Measurements from ENCODE around the gene NEURL1. TPM values are rescaled to one million over a fixed set of nuclear protein-coding genes. Genes with fewer than 3 reads are reported as not detected.

NEURL1 gene
- total RNA-seq, 1 donor from 2014 or later, result 4.2 TPM

- Histone ChIP-seq H3K4me1 (peaks cover 29% of the 10 kb centered on the region), H3K27ac (peak overlapping the region; percentile 76), H3K9me3 (no peaks in the 10 kb centered on the region), H3K4me3 (no peak overlapping the region), H3K27me3 (no peaks in the 10 kb centered on the region), H3K36me3 (peaks cover 0 to 61% of the 10 kb centered on the region in 2 donors)
- no peak for TF ChIP-seq POLR2A (IDR thresholded peaks at IDR 0.05)
- no peak for DNase-seq (ENCODE audit: extremely low spot score in 2 of 2)
- intact Hi-C loops (cut with DNase I), result no loop called here
These were observed 116.0 kb downstream of the NEURL1 start for GRCh38 chr10:103609231-103610082.

- TF ChIP-seq POLR2A (IDR thresholded peaks at IDR 0.05), result no peak
- TF ChIP-seq, protein P1, sequence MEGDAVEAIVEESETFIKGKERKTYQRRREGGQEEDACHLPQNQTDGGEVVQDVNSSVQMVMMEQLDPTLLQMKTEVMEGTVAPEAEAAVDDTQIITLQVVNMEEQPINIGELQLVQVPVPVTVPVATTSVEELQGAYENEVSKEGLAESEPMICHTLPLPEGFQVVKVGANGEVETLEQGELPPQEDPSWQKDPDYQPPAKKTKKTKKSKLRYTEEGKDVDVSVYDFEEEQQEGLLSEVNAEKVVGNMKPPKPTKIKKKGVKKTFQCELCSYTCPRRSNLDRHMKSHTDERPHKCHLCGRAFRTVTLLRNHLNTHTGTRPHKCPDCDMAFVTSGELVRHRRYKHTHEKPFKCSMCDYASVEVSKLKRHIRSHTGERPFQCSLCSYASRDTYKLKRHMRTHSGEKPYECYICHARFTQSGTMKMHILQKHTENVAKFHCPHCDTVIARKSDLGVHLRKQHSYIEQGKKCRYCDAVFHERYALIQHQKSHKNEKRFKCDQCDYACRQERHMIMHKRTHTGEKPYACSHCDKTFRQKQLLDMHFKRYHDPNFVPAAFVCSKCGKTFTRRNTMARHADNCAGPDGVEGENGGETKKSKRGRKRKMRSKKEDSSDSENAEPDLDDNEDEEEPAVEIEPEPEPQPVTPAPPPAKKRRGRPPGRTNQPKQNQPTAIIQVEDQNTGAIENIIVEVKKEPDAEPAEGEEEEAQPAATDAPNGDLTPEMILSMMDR (IDR thresholded peaks at IDR 0.05), result no peak
- TF ChIP-seq POLR2AphosphoS5 (IDR thresholded peaks at IDR 0.05; ENCODE audit: insufficient read depth in 1 of 2, low read depth in 1 of 2), result no peak
- intact Hi-C loops (cut with DNase I), result no loop called here
- H3K4me1 ChIP-seq, result peaks cover 36% of the 10 kb centered on the region
- peaks cover 0 to 55% of the 10 kb centered on the region in 2 donors for H3K36me3 ChIP-seq
- DNase-seq (ENCODE audit: extremely low spot score in 2 of 2), result no peak
- H3K4me3 ChIP-seq, result no peak overlapping the region
- peak overlapping the region; percentile 76 for H3K27ac ChIP-seq
- no peaks in the 10 kb centered on the region for H3K9me3 ChIP-seq
- H3K27me3 ChIP-seq, result no peaks in the 10 kb centered on the region
These were observed 116.6 kb downstream of the NEURL1 start for GRCh38 chr10:103610083-103610472.

DNA sequence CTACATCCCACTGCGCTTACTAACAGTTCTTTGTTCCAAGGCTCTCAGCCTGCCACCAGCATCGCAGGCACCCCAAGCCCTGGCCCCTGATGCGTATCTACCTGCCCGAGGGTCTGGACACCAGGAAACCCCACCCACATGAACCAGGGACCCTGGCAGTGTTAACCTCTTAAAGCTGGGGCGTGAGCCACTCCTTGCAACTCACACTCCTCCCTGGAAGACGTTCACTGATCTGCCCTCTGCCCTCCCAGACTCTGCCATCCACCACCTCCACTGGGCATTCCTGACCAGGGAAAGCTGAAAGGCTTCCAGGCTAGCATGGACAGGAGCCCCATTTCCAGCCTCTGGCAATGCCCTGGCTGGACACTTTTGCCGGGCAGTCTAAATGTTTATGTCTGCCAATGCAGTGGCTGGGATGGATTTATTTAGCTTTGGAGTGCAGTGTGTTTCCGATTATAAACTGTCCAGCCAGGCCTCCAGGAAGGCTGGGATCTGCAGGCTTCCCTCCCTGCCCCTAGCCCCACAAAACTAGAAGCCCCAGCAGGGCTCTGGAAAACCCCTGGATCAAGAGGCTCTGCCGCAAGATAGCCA, 117.5 kb downstream of the NEURL1 start:
- Histone ChIP-seq H3K9me3 (no peaks in the 10 kb centered on the region), H3K27ac (peak overlapping the region; percentile 76), H3K27me3 (no peaks in the 10 kb centered on the region), H3K4me1 (peaks cover 36% of the 10 kb centered on the region), H3K36me3 (peaks cover 0 to 54% of the 10 kb centered on the region in 2 donors), H3K4me3 (no peak overlapping the region)
- no peak for DNase-seq (ENCODE audit: extremely low spot score in 2 of 2)
- intact Hi-C loops (cut with DNase I), result no loop called here
- TF ChIP-seq, protein P1 (IDR thresholded peaks at IDR 0.05), result no peak
- no peak for TF ChIP-seq POLR2AphosphoS5 (IDR thresholded peaks at IDR 0.05; ENCODE audit: insufficient read depth in 1 of 2, low read depth in 1 of 2)
- no peak for TF ChIP-seq POLR2A (IDR thresholded peaks at IDR 0.05)

DNA sequence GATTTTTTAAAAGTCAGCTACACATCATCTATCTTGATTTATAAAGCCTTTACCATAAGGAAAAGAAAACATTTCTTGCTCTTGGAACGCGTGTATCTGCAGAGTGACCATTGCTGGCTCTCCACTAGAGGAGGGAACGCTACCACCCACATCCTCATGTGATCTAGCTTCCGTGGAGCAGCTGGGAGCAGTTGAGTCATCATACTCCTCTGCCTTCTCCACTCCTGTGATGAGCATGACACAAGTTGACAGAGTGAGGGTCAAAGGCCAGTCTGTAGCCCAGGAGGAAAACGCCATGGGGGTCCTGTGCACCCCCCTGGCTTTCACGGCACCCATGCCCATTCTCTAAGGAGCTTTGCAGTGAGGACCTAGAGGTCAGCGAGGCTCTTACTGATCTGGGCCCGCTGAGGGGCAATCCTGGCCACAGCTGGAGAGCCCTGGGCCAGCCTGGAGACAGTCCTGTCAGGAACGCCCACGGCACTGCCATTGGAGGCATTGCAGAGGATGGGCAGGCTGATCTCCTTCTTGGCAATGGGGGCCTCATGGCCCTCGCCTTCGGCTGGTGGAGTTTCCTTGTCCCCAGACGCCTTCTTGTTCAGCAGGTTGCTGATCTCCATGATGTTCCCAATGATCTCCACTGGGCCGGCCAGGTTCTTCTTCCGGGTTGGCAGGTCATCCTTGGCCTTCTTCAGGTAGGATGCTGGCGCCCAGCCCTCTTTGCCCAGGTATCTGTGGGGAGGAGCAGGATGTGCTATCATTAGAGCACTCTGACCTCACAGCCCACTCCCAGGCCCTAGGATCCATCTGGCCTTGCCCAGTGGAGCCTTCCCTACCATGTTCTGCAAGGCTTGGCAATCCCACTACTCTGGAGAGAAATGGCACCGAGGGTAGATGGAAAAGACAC, 119.2 kb downstream of the NEURL1 start:
- Histone ChIP-seq H3K36me3 (peaks cover 0 to 51% of the 10 kb centered on the region in 2 donors), H3K4me1 (peaks cover 53% of the 10 kb centered on the region), H3K27me3 (no peaks in the 10 kb centered on the region), H3K27ac (peak overlapping the region; percentile 76), H3K4me3 (no peak overlapping the region), H3K9me3 (no peaks in the 10 kb centered on the region)
- no peak for DNase-seq (ENCODE audit: extremely low spot score in 2 of 2)
- peak in 1 of 2 donors; percentile 60 for TF ChIP-seq POLR2AphosphoS5 (IDR thresholded peaks at IDR 0.05; ENCODE audit: insufficient read depth in 1 of 2, low read depth in 1 of 2)
- TF ChIP-seq, protein P1 (IDR thresholded peaks at IDR 0.05), result no peak
- no peak for TF ChIP-seq POLR2A (IDR thresholded peaks at IDR 0.05)
- intact Hi-C loops (cut with DNase I), result no loop called here

DNA sequence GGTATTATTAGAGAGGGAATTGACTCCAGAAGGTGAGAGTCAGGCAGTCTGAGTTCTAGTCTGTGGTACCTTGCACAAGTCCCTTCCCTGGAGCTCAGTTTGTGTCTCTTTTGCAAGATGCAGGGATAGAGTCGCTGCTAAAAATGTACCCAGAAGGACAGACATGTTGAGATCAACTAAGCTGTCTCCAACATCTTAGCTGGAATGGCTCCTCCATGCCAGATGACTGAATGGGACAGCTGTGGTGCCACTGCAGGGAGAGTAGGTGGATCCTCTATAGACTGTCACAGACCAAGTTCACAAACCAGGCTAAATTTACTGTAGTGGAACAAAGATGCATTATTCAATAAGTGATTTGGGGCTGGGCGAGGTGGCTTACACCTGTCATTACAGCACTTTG, 120.1 kb downstream of the NEURL1 start:
- H3K27me3 ChIP-seq, result no peaks in the 10 kb centered on the region
- no peak for DNase-seq (ENCODE audit: extremely low spot score in 2 of 2)
- H3K4me3 ChIP-seq, result no peak overlapping the region
- H3K4me1 ChIP-seq, result peaks cover 62% of the 10 kb centered on the region
- H3K9me3 ChIP-seq, result no peaks in the 10 kb centered on the region
- H3K27ac ChIP-seq, result peak overlapping the region; percentile 76
- TF ChIP-seq POLR2AphosphoS5 (IDR thresholded peaks at IDR 0.05; ENCODE audit: insufficient read depth in 1 of 2, low read depth in 1 of 2) (no peak), POLR2A (IDR thresholded peaks at IDR 0.05) (no peak)
- TF ChIP-seq, protein P1 (IDR thresholded peaks at IDR 0.05), result no peak
- peaks cover 0 to 50% of the 10 kb centered on the region in 2 donors for H3K36me3 ChIP-seq
- intact Hi-C loops (cut with DNase I), result no loop called here

All from vagina (tissue), 2 donors.